ENCODE results near the gene CDK8. TPM values are rescaled to one million over a fixed set of nuclear protein-coding genes. Genes with fewer than 3 reads are reported as not detected.

Gene CDK8
- total and polyA plus RNA-seq, 2 donors (not counting 3 experiments of a cell fraction or from before 2014, with no cell fraction given), result 12.2 to 13.3 TPM

DNA sequence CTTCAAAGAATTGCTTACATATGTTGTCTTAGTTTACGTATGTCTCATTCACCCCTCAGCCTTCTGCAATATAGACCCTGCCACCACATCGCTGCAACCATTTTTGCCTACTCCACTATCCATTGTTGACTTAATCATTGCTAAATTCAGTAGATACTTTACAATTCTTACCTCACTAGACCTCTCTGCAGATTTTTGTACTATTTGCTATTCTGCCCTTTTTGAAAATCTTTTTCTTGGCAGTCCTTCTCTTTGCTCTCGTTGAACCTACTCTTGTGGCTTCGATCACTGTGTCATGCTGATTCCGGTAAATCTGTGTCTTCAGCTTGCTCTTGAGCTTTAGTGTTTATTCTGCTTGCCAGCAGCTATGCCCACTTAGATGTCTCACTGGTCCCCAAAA, 81.2 kb downstream of the CDK8 start:
- no peaks in the 10 kb centered on the region for H3K27me3 ChIP-seq (ENCODE audit: control insufficient read depth in 2 of 2, insufficient read depth in 2 of 2, low read length in 2 of 2)
- intact Hi-C loops (cut with micrococcal nuclease), result no loop called here
- H3K4me3 ChIP-seq (replicated peaks in 1 of 3; ENCODE audit: insufficient read depth in 1 of 3, low read depth in 1 of 3, low read length in 3 of 3), result no peak overlapping the region
- no peak overlapping the region for H3K9ac ChIP-seq (replicated peaks; ENCODE audit: extremely low read depth, insufficient read depth, low read length)
- no peak overlapping the region for H3K27ac ChIP-seq (ENCODE audit: insufficient read depth, low read depth, low read length)
- dilution Hi-C loops (cut with MboI; ENCODE audit: extremely low pct_ligation_motif_present, low sequenced_read_pairs), result no loop called here
- DNase-seq (ENCODE audit: low read depth, low spot score), result no peak
- BruUV-seq (replicated peaks), result no TSS peak
- H3K9me3 ChIP-seq (replicated peaks; ENCODE audit: control insufficient read depth, insufficient read depth, low read length), result no peaks in the 10 kb centered on the region
- no peaks in the 10 kb centered on the region for H3K9me1 ChIP-seq (replicated peaks; ENCODE audit: control insufficient read depth, extremely low read depth, insufficient read depth, low read length)
- peaks cover 1% of the 10 kb centered on the region for H3K79me2 ChIP-seq (ENCODE audit: control insufficient read depth, insufficient read depth, low read length)
- TF ChIP-seq EZH2 (IDR thresholded peaks at IDR 0.05; ENCODE audit: borderline replicate concordance, low read depth, low read length, severe bottlenecking), result no peak
- no peaks in the 10 kb centered on the region for H3K36me3 ChIP-seq (ENCODE audit: control insufficient read depth in 2 of 2, extremely low read depth in 1 of 2, insufficient read depth in 2 of 2, low read length in 2 of 2)
- H4K20me1 ChIP-seq (replicated peaks; ENCODE audit: control insufficient read depth, extremely low read depth, insufficient read depth, low read length), result no peaks in the 10 kb centered on the region
- CTCF ChIA-PET, result no interaction called here
- H3K4me1 ChIP-seq (ENCODE audit: control insufficient read depth, extremely low read depth, insufficient read depth, low read length), result no peaks in the 10 kb centered on the region
- no peak overlapping the region for H2AFZ ChIP-seq (ENCODE audit: low read depth, low read length)
- no peak for FAIRE-seq
- H3K4me2 ChIP-seq (ENCODE audit: insufficient read depth, low read length), result no peak overlapping the region
- POLR2A ChIA-PET, result no interaction called here

DNA sequence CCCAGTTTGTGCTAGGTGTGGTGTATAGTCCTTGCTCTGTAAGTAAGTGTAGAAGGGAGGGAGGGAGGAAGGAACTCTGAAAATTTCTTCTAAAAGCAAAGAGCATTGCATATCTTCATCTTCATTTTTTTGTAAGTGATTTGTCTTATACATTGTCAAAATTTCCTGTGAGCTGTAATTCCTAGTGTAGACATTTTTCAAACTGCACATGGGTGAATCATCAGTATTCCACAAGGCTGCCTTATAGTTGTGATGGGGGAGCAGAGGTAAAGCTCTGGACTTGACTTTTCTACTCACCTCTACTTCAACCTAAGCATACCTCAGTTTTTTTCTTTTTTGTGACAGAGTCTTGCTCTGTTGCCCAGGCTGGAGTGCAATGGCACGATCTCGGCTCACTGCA, 86.9 kb downstream of the CDK8 start:
- Histone ChIP-seq H3K27me3 (ENCODE audit: control insufficient read depth in 2 of 2, insufficient read depth in 2 of 2, low read length in 2 of 2) (no peaks in the 10 kb centered on the region), H3K27ac (ENCODE audit: insufficient read depth, low read depth, low read length) (no peak overlapping the region), H4K20me1 (replicated peaks; ENCODE audit: control insufficient read depth, extremely low read depth, insufficient read depth, low read length) (no peaks in the 10 kb centered on the region), H3K9me3 (replicated peaks; ENCODE audit: control insufficient read depth, insufficient read depth, low read length) (no peaks in the 10 kb centered on the region), H3K36me3 (ENCODE audit: control insufficient read depth in 2 of 2, extremely low read depth in 1 of 2, insufficient read depth in 2 of 2, low read length in 2 of 2) (no peaks in the 10 kb centered on the region), H2AFZ (ENCODE audit: low read depth, low read length) (no peak overlapping the region), H3K9me1 (replicated peaks; ENCODE audit: control insufficient read depth, extremely low read depth, insufficient read depth, low read length) (no peaks in the 10 kb centered on the region), H3K79me2 (ENCODE audit: control insufficient read depth, insufficient read depth, low read length) (no peaks in the 10 kb centered on the region), H3K9ac (replicated peaks; ENCODE audit: extremely low read depth, insufficient read depth, low read length) (no peak overlapping the region), H3K4me2 (ENCODE audit: insufficient read depth, low read length) (no peak overlapping the region), H3K4me3 (replicated peaks in 1 of 3; ENCODE audit: insufficient read depth in 1 of 3, low read depth in 1 of 3, low read length in 3 of 3) (no peak overlapping the region), H3K4me1 (ENCODE audit: control insufficient read depth, extremely low read depth, insufficient read depth, low read length) (no peaks in the 10 kb centered on the region)
- DNase-seq (ENCODE audit: low read depth, low spot score), result no peak
- dilution Hi-C loops (cut with MboI; ENCODE audit: extremely low pct_ligation_motif_present, low sequenced_read_pairs) (no loop called here), intact Hi-C loops (cut with micrococcal nuclease) (no loop called here)
- POLR2A ChIA-PET, result no interaction called here
- TF ChIP-seq EZH2 (IDR thresholded peaks at IDR 0.05; ENCODE audit: borderline replicate concordance, low read depth, low read length, severe bottlenecking) (no peak), FOS (IDR thresholded peaks at IDR 0.05; ENCODE audit: borderline replicate concordance, insufficient read depth, low read length) (no peak), POLR2A (IDR thresholded peaks at IDR 0.05; ENCODE audit: low read depth, low read length) (no peak), MYC (IDR thresholded peaks at IDR 0.05; ENCODE audit: low read depth, low read length) (no peak), JUN (IDR thresholded peaks at IDR 0.05; ENCODE audit: borderline replicate concordance, insufficient read depth, insufficient read length, low read depth) (no peak), POLR2AphosphoS5 (IDR thresholded peaks at IDR 0.05; ENCODE audit: insufficient read depth, low read depth, low read length) (no peak), GATA2 (IDR thresholded peaks at IDR 0.05; ENCODE audit: insufficient read depth, insufficient read length, low read depth, low read length) (no peak)
- TF ChIP-seq, protein P1, sequence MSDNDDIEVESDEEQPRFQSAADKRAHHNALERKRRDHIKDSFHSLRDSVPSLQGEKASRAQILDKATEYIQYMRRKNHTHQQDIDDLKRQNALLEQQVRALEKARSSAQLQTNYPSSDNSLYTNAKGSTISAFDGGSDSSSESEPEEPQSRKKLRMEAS (IDR thresholded peaks at IDR 0.05; ENCODE audit: insufficient read depth, insufficient read length), result no peak
- TF ChIP-seq, protein P2, sequence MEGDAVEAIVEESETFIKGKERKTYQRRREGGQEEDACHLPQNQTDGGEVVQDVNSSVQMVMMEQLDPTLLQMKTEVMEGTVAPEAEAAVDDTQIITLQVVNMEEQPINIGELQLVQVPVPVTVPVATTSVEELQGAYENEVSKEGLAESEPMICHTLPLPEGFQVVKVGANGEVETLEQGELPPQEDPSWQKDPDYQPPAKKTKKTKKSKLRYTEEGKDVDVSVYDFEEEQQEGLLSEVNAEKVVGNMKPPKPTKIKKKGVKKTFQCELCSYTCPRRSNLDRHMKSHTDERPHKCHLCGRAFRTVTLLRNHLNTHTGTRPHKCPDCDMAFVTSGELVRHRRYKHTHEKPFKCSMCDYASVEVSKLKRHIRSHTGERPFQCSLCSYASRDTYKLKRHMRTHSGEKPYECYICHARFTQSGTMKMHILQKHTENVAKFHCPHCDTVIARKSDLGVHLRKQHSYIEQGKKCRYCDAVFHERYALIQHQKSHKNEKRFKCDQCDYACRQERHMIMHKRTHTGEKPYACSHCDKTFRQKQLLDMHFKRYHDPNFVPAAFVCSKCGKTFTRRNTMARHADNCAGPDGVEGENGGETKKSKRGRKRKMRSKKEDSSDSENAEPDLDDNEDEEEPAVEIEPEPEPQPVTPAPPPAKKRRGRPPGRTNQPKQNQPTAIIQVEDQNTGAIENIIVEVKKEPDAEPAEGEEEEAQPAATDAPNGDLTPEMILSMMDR (IDR thresholded peaks at IDR 0.05; ENCODE audit: extremely low read depth in 1 of 2, insufficient read depth in 1 of 2, low read depth in 1 of 2, low read length in 2 of 2), result no peak
- CTCF ChIA-PET, result interaction anchor here (0.6 to 1.3 kb wide), 2 partner anchors 34 to 358 kb away, joined by 3 to 4 read pairs; no protein-coding TSS in a partner anchor
- FAIRE-seq, result no peak
- no TSS peak for BruUV-seq (replicated peaks)
